ENCODE measurements around the gene ATG14. TPM values are rescaled to one million over a fixed set of nuclear protein-coding genes. Genes with fewer than 3 reads are reported as not detected.
"Not testable (repeated sequence)": the region's sequence is repeated elsewhere in the genome, so short reads cannot be mapped to it uniquely, and the experiment has no call there.

ATG14 gene
- total RNA-seq, 1 donor from 2014 or later, result 13.2 TPM

- TF ChIP-seq CTCF (IDR thresholded peaks at IDR 0.05; ENCODE audit: borderline replicate concordance), result no peak
- Histone ChIP-seq H3K27me3 (ENCODE audit: low read depth) (no peaks in the 10 kb centered on the region), H3K4me3 (no peak overlapping the region), H3K4me1 (peaks cover 60% of the 10 kb centered on the region), H3K36me3 (peaks cover 19% of the 10 kb centered on the region), H3K27ac (replicated peaks) (no peak overlapping the region), H3K9me3 (replicated peaks) (no peaks in the 10 kb centered on the region)
- intact Hi-C loops (cut with micrococcal nuclease), result loop anchor here (10.0 kb wide), 1 partner anchor 72 kb away; the partner anchor contains the start of gene FBXO34
- DNase-seq, result no peak
These were observed 64.6 kb downstream of the ATG14 start for GRCh38 chr14:55347040-55347439.

GRCh38 chr14:55344582-55345163, 67.0 kb downstream of the ATG14 start:
- intact Hi-C loops (cut with micrococcal nuclease), result loop anchor here (10.0 kb wide), 1 partner anchor 70 kb away; the partner anchor contains the start of gene FBXO34

GRCh38 chr14:55341781-55342180, 69.8 kb downstream of the ATG14 start:
- Histone ChIP-seq H3K4me3 (no peak overlapping the region), H3K9me3 (replicated peaks) (no peaks in the 10 kb centered on the region), H3K4me1 (peaks cover 75% of the 10 kb centered on the region), H3K27ac (replicated peaks) (no peak overlapping the region), H3K36me3 (no peaks in the 10 kb centered on the region), H3K27me3 (ENCODE audit: low read depth) (no peaks in the 10 kb centered on the region)
- no peak for DNase-seq
- no peak for TF ChIP-seq CTCF (IDR thresholded peaks at IDR 0.05; ENCODE audit: borderline replicate concordance)
- intact Hi-C loops (cut with micrococcal nuclease), result loop anchor here (10.0 kb wide), 1 partner anchor 67 kb away; the partner anchor contains the start of gene FBXO34

More at GRCh38 chr14:55344582-55345163, 67.0 kb downstream of the ATG14 start:
- not testable (repeated sequence) for H3K4me3 ChIP-seq; H3K27ac ChIP-seq (replicated peaks); H3K9me3 ChIP-seq (replicated peaks); H3K36me3 ChIP-seq; DNase-seq; H3K27me3 ChIP-seq (ENCODE audit: low read depth)
- H3K4me1 ChIP-seq, result peaks cover 76% of the 10 kb centered on the region

- no peak for TF ChIP-seq CTCF (IDR thresholded peaks at IDR 0.05; ENCODE audit: borderline replicate concordance)
- Histone ChIP-seq H3K4me3 (no peak overlapping the region), H3K27me3 (ENCODE audit: low read depth) (no peaks in the 10 kb centered on the region), H3K27ac (replicated peaks) (no peak overlapping the region), H3K36me3 (no peaks in the 10 kb centered on the region), H3K4me1 (peaks cover 72% of the 10 kb centered on the region), H3K9me3 (replicated peaks) (no peaks in the 10 kb centered on the region)
- no peak for DNase-seq
- intact Hi-C loops (cut with micrococcal nuclease), result loop anchor here (10.0 kb wide), 1 partner anchor 66 kb away; the partner anchor contains the start of gene FBXO34
These were observed 71.1 kb downstream of the ATG14 start for GRCh38 chr14:55340482-55340881.

GRCh38 chr14:55339770-55340169, 71.9 kb downstream of the ATG14 start:
- Histone ChIP-seq H3K4me1 (peaks cover 73% of the 10 kb centered on the region), H3K4me3 (no peak overlapping the region), H3K9me3 (replicated peaks) (no peaks in the 10 kb centered on the region), H3K27me3 (ENCODE audit: low read depth) (no peaks in the 10 kb centered on the region), H3K36me3 (no peaks in the 10 kb centered on the region), H3K27ac (replicated peaks) (no peak overlapping the region)
- intact Hi-C loops (cut with micrococcal nuclease), result loop anchor here (10.0 kb wide), 1 partner anchor 65 kb away; the partner anchor contains the start of gene FBXO34
- no peak for TF ChIP-seq CTCF (IDR thresholded peaks at IDR 0.05; ENCODE audit: borderline replicate concordance)
- no peak for DNase-seq

- TF ChIP-seq CTCF (IDR thresholded peaks at IDR 0.05; ENCODE audit: borderline replicate concordance), result no peak
- Histone ChIP-seq H3K4me3 (no peak overlapping the region), H3K36me3 (no peaks in the 10 kb centered on the region), H3K27ac (replicated peaks) (no peak overlapping the region), H3K27me3 (ENCODE audit: low read depth) (no peaks in the 10 kb centered on the region), H3K4me1 (peaks cover 77% of the 10 kb centered on the region), H3K9me3 (replicated peaks) (no peaks in the 10 kb centered on the region)
- DNase-seq, result no peak
- intact Hi-C loops (cut with micrococcal nuclease), result no loop called here
These were observed 74.9 kb downstream of the ATG14 start for GRCh38 chr14:55336691-55337090.
